ENCODE measurements around the gene PDP2.

The PDP2 gene

DNA sequence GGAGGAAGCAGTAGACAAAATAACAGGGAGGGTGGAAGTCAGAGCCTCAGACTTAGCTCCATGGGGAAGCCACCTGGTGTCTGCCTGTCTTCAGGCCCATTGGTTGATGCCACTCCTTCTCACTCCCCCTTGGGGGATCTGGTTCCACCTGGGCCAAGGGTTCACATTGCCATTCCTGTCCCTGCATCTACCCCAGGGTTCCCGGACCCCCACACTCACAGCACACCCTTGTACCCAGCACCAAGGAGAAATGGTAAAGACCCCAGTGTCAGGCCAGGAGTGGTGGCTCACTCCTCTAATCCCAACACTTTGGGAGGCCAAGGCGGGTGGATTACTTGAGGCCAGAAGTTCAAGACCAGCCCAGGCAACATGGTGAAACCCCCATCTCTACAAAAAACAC lies 37.1 kb upstream of the PDP2 start:
- H3K27ac ChIP-seq = no peak overlapping the region
- TF ChIP-seq, protein P1, sequence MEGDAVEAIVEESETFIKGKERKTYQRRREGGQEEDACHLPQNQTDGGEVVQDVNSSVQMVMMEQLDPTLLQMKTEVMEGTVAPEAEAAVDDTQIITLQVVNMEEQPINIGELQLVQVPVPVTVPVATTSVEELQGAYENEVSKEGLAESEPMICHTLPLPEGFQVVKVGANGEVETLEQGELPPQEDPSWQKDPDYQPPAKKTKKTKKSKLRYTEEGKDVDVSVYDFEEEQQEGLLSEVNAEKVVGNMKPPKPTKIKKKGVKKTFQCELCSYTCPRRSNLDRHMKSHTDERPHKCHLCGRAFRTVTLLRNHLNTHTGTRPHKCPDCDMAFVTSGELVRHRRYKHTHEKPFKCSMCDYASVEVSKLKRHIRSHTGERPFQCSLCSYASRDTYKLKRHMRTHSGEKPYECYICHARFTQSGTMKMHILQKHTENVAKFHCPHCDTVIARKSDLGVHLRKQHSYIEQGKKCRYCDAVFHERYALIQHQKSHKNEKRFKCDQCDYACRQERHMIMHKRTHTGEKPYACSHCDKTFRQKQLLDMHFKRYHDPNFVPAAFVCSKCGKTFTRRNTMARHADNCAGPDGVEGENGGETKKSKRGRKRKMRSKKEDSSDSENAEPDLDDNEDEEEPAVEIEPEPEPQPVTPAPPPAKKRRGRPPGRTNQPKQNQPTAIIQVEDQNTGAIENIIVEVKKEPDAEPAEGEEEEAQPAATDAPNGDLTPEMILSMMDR (conservative IDR thresholded peaks at IDR 0.05) = no peak

DNA sequence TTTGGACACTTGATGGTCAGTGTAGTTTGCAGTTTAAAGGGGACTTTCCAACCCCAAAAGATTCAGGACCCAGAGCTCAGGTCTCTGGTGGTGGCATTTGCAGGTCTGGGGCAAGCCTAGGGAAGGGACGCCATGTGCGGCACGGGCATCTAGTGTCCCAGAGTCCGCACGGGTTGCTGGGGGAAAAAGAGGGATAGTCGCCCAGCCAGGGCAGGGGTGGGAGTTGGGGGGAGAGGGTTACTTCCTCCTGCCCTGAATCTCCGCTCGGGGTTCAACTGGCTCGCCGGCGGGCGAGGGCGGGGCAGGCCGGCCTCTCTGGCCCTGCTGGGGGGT lies 36.3 kb upstream of the PDP2 start:
- TF ChIP-seq, protein P1 (conservative IDR thresholded peaks at IDR 0.05) = no peak
- H3K27ac ChIP-seq = no peak overlapping the region

DNA sequence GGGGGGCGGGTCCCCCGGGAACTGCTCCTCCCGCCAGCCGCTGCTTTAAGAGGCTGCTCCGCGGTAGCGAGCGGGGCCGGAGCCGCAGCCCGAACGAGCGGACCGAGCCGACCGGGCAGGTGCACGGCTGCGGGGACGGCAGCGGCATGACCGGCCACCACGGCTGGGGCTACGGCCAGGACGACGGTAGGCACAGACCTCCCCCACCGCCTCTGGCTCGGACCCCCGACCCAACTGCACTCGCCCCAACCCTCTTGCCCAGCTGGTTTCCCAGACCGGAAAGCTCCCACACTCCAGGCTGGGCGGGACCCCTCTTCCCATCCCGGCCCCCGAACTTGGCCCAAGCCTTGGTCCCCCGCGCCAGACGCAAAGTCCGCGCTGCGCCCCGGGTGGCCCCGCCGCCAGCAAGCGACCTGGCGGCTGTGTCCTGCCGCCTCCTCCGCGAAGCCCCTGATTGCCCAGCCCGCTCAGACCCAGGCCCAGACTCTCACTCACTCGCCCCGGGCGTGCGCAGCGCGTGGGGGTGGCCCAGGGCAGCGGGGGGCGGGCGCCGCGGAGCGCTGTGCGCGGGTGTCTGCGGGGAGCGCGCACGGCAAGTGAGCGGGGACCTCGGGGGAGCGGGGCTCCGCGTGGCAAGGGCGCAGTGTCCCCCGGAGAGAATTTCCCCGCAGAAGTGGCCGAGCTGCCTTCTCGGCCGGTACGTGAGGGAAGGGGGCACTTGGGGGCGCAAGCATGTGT lies 35.8 kb upstream of the PDP2 start, which contains the start of gene CA7:
Gene CA7, plus strand, starts transcription at position 73 of the 738 bp plus-strand sequence. Its CDS starts 74 bp downstream, at position 147.
- TF ChIP-seq, protein P1 (conservative IDR thresholded peaks at IDR 0.05) = no peak
- no peak within 1 kb of the TSS for H3K27ac ChIP-seq

DNA sequence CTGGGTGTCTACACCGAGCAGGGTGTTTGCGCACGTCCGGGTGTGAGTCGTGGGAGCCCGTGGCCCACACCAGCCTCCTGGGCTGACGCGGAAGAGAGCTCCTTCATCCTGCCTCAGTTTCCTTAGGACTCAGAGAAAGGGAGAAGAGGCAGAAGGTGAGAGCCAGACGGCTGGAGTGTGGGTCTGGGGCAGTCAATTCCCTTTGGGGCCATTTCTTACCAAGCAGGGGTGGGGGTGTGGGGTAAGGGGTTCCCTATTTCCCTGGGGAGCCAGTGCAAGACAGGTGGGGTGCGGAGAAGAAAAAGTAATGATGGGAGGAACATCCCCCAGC lies 35.3 kb upstream of the PDP2 start:
- TF ChIP-seq, protein P1 (conservative IDR thresholded peaks at IDR 0.05) = no peak
- H3K27ac ChIP-seq = no peak overlapping the region

DNA sequence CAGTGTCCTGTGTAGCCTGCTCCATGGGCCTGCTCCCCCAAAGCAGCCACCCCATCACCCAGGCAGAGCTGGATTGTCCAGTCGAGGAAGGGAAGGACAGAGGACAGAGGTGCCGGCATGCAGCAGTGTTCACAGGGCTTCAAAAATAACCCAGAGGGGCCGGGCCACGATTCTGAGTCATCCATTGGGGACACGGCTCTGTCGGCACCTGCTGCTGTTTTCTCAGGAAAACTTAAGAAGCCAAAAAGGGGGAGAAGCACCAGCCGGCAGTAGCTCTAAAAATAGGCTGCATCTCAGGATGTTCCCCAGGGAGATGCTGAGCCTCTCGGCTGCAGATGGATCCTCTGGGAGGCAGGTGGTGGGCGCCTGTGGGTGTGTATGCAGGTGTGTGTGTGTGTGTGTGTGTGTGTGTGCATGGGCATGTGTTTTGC lies 34.5 kb upstream of the PDP2 start:
- no peak overlapping the region for H3K27ac ChIP-seq
- TF ChIP-seq, protein P1 (conservative IDR thresholded peaks at IDR 0.05) = no peak

DNA sequence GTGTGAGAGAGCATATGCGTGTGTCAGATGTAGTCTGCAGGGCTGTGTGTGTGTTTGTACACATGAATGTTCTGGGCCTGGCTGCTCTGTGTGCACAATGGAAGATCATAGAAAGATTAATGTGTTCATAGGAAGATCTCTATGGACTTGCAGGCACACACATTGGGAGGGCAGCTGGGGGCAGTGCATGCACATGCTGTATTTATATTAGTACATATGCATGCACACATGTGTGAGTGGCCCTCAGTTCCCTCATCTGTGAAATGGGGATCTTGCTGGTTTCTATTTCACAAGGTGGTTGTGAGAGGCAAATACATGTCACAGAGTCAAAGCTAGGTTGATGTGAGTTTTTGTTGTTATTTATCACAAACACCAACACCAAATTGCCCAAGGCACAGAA lies 34.0 kb upstream of the PDP2 start:
- TF ChIP-seq, protein P1 (conservative IDR thresholded peaks at IDR 0.05) = no peak
- no peak overlapping the region for H3K27ac ChIP-seq

DNA sequence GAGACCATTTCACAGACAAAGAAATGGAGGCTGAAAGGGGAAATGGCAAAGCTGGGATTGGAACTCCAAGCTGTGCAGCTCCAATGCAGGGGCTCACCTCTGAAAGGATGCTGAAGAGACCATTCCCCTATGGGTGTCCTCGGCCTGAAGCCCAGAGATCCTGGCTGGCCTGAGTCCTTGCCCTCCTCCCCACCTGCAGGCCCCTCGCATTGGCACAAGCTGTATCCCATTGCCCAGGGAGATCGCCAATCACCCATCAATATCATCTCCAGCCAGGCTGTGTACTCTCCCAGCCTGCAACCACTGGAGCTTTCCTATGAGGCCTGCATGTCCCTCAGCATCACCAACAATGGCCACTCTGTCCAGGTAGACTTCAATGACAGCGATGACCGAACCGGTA lies 33.5 kb upstream of the PDP2 start:
- TF ChIP-seq, protein P1 (conservative IDR thresholded peaks at IDR 0.05) = no peak

More for the DNA sequence above, 33.5 kb upstream of the PDP2 start:
- no peak overlapping the region for H3K27ac ChIP-seq

Measured in VCaP (cell line).